Neutrophil (primary cell): ENCODE measurements around the gene ASB1.

Source experiments
- H3K27ac ChIP-seq: fragments of 200-600 bp; sonication (generic); 2 replicates; pipeline ENCODE4 v1.5.1; 2016; ENCODE audit warnings: mild to moderate bottlenecking, moderate library complexity
- H3K27me3 ChIP-seq: fragments of 200-600 bp; sonication (generic); 2 replicates; pipeline ENCODE4 v1.6.0; 2016; ENCODE audit warnings: mild to moderate bottlenecking
- H3K36me3 ChIP-seq: fragments of 200-600 bp; sonication (generic); 2 replicates; pipeline ENCODE4 v1.5.1; 2017
- H3K4me1 ChIP-seq, 2 experiments: fragments of 200-600 bp in 1 of 2; sonication (generic) in 1 of 2; 1 replicate in 1 of 2; 2 replicates in 1 of 2; pipeline versions ENCODE4 v1.5.1 to v1.6.1; 2013 to 2016; ENCODE audit warnings: low read depth in 1 of 2, low read length in 1 of 2, mild to moderate bottlenecking in 1 of 2, moderate library complexity in 1 of 2; ENCODE audit not compliant: control insufficient read depth in 1 of 2, insufficient read depth in 1 of 2
- H3K4me3 ChIP-seq, 2 experiments: fragments of 200-600 bp in 1 of 2; sonication (generic) in 1 of 2; 1 replicate in 1 of 2; 2 replicates in 1 of 2; pipeline ENCODE4 v1.5.1; 2013 to 2016; ENCODE audit warnings: low read depth in 1 of 2, low read length in 1 of 2, mild to moderate bottlenecking in 1 of 2, moderate library complexity in 1 of 2
- H3K9me3 ChIP-seq: fragments of 200-600 bp; sonication (generic); 2 replicates; pipeline ENCODE4 v1.5.1; 2016
- CTCF ChIP-seq: fragments of 200-600 bp; sonication (generic); IDR thresholded peaks from 2 replicates; pipeline ENCODE4 v1.5.1; 2016; ENCODE audit warnings: antibody characterized with exemption

The ASB1 gene

DNA sequence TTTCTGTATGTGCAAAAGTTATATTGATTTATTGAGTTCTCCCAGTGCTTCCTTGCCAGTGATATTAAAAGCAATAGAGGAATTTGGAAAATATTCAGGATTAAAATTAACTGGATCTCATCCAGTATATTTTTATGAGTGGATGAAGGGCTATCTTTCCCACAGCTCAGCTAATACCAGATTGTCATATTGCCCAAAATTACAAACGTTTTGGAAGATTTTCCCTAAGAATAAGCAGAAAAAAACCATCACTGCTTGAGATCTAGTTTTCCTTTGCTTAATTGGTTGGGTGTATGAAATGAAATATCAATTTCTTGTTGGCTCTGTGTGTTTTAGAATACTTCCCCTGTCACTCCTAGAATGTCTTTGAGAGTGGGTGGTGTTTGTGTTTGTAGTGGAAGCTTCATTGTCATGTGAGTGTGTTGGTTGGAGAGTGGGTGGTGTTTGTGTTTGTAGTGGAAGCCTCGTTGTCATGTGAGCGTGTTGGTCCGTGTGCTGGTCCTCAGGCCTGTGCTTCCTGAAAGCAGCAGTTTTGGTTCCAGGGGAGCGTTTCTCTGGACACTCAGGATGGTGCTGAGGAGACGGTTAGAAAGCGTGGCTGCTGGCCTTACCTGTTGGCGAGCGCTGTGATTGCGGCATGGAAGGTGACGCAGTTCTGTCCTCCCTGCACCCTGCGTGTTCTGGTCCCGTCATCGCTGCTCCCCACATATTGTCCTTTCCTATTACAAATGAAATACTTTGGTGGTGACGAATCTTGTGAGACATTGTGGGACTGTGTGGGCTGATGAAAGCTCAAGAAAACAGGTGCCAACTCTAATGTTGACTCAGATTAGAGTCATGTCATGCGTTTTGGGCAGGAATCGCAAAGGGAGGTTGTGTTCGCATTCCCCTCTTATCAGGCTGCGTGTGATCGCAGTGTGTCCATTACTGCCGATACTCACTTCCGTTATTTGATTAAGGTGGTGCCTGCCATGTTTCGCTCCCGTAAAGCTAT, 12.4 kb downstream of the ASB1 start:
- H3K36me3 ChIP-seq = peaks cover 44% of the 10 kb centered on the region
- no peak overlapping the region for H3K4me3 ChIP-seq
- H3K4me1 ChIP-seq = peaks cover 15% of the 10 kb centered on the region in 2 experiments
- no peak overlapping the region for H3K27ac ChIP-seq
- no peak for TF ChIP-seq CTCF
- H3K27me3 ChIP-seq = no peaks in the 10 kb centered on the region
- H3K9me3 ChIP-seq = no peaks in the 10 kb centered on the region

DNA sequence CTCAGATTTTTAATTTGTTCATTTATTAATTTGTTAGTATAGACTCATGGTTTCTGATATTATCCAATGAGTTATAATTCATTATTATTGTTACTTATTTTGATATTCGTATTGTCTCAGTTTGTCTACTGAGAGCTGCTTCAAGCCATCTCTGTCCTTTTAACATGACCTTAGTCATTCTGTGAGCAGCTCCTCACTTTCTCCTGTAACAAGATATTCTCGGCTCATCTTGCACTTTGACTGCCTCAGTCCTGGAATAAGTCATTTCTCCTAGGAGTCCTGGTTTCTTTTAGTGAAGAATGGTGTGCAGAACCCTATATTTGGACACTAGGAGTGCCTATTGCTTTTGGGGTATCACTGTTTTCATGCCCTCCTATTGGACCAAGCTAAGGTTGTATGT, 13.2 kb downstream of the ASB1 start:
- Histone ChIP-seq H3K27me3 (no peaks in the 10 kb centered on the region), H3K4me1 (peaks cover 7 to 8% of the 10 kb centered on the region in 2 experiments), H3K9me3 (no peaks in the 10 kb centered on the region), H3K4me3 (no peak overlapping the region), H3K27ac (no peak overlapping the region), H3K36me3 (peaks cover 47% of the 10 kb centered on the region)
- no peak for TF ChIP-seq CTCF

- TF ChIP-seq CTCF = no peak
- peaks cover 3 to 4% of the 10 kb centered on the region in 2 experiments for H3K4me1 ChIP-seq
- H3K9me3 ChIP-seq = no peaks in the 10 kb centered on the region
- peaks cover 47% of the 10 kb centered on the region for H3K36me3 ChIP-seq
- no peaks in the 10 kb centered on the region for H3K27me3 ChIP-seq
- H3K27ac ChIP-seq = no peak overlapping the region
- H3K4me3 ChIP-seq = no peak overlapping the region
Measured at GRCh38 chr2:238440331-238440730, 13.6 kb downstream of the ASB1 start.

- Histone ChIP-seq H3K27ac (no peak overlapping the region), H3K4me1 (no peaks in the 10 kb centered on the region), H3K36me3 (peaks cover 47% of the 10 kb centered on the region)
Measured at GRCh38 chr2:238440767-238441166, 14.0 kb downstream of the ASB1 start.

More at GRCh38 chr2:238440767-238441166, 14.0 kb downstream of the ASB1 start:
- no peak for TF ChIP-seq CTCF
- Histone ChIP-seq H3K4me3 (no peak overlapping the region), H3K9me3 (no peaks in the 10 kb centered on the region), H3K27me3 (no peaks in the 10 kb centered on the region)
